Stimulated activated CD4-positive, alpha-beta T cell treated with anti-CD3 and anti-CD28 coated beads, Interleukin-12 subunit alpha, Interleukin-12 subunit beta, amount 100 ng/mL, for 24 hours (primary cell): Measurements from ENCODE around the gene NDUFAF2.

Experiments used
- DNase-seq, 2 experiments: peaks; one replicate each; pipeline ENCODE4 v3.0.0-alpha.2; 2020; ENCODE audit warnings: low read depth in 2 of 2

Gene NDUFAF2

DNA sequence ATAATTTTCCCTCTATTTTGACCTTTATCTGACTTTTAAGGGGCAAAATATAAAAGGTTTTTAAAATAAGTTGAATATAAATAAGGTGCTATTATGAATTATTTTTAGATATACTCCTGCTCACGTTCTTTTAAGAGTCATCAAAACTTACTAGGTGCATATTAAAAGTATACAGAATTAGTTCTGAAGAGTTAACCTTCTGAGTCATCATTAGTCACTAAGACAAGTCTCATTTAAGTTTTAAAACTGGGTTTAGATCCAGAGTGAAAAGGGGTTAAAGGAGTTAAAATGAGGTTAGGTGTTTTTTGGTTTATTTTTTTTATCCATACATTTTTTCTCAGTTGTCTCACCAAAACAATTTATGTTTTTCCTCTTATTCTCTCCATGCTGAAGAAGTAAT is 175.5 kb downstream of the NDUFAF2 start:
- DNase-seq: no peak

DNA sequence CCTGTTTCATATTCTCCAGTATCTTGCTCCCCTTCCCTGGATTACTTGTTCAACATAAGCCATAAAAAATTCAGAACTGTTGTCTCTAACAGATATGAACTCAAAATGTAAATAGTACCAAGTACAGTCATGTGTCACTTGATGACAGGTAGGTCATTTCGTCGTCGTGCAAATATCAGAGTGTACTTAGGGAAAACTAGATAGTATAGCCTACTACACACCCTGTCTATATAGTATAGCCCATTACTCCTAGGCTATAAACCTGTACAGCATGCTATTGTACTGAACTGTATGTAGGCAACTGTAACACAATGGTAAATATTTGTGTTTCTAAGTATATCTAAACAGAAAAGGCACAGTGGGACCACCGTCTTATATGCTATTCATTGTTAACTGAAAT is 178.1 kb downstream of the NDUFAF2 start:
- DNase-seq: no peak

DNA sequence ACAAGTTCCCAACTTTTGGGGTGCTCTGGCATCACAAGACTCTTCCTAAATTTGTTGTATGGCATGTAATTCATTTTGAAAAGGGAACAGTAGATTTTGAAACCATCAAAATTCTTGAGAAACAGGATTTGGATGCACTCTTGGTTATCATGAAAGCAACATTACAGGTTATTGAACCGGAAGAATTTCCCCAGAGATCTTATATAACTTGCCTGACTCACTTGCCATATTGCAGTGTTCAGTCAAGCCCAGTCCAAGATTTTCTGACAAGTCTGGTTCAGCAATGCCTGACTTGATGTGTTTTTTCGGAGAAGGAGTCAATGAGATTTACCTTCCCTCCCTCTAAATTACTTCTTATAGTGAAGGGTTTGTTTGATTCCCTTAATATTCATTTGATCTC is 185.3 kb downstream of the NDUFAF2 start:
- no peak for DNase-seq

DNA sequence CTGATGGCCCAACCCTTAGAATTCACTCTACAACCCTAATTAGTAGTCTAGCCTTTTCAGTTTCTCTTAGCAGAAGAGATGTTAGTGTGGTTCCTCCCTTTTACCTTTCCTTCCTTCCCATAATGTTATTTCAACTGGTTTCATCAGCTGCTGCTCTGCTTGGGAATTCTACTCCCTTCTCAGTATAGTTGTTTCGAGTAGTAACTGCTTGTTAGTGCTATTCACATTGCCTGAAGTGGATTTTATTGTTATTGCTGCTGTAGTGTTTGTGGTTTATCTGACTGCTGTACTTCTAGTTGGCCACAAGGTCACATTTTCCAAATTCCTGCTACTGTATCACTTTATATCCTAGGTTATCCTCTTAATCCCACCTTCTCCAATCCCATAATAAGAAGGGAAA is 187.6 kb downstream of the NDUFAF2 start:
- DNase-seq: no peak

DNA sequence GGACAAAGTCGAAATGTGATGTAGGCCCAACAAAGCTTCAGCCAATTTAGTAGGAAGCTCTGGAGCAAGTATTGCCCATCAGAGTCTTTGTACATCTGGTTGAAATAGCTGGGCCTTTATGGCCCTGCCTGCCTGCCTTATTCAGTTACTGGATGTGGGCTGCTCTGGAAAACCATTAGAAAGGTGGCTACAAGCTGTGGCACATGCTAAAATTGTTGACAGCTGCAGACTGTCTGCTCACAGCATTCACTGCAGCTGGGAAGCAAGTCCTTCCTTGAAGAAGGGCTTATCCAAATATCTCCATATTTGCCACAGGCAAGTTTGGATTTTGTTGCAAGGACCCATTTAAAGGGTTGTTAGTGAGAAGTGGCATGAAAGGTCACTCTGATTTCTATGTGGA is 192.8 kb downstream of the NDUFAF2 start:
- no peak for DNase-seq

DNA sequence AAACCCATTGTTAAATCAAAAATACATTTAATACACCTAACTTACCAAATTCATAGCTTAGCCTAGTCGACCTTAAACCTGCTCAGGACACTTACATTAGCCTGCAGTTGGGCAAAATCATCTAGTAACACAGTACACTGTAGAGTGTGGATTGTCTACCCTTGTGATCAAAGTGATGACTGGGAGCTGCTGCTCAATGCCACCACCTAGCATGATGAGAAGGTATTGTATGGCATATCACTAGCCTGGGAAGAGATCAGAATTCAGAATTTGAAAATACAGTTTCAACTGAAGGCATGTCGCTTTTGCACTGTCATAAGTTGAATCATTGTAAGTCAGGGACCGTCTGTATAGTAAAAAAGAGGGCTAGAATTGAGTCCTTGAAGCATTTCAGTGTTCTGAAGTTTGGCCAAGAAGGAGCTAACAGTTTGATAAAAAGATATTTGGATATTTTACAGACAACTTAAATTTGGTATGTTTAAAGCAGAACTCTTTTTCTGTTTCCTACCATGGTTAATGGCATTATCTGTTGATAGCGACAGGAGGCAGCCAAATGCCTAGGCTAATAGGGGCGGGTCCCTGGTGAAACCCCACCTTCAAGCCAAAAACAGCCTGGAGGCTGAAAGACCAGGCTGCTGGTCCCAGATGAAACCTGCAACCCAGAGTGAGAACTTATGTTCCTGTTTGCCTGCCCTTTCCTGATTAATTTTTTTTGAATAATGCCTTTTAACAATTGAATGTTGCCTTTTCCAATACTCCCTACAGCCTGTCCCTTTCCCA is 194.3 kb downstream of the NDUFAF2 start:
- DNase-seq: no peak

DNA sequence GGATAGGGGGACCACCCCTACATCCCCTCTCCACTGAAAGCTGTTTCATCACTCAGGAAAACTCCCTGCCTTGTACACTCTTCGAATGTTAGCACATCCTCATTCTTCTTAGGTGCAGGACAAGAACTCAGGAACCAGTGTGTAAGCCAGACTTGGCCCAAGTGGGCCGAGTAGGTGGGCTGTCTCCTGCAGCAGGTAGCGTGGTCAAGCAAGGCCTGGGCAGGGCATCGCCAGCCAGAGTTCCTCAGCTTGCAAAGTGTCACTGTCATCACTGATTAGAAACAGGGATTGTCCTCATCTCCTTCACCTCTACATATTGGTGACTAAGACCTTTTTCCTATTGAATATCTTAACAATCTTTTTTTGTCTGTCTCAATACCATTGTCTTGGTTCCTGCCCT is 194.9 kb downstream of the NDUFAF2 start:
- DNase-seq: no peak

DNA sequence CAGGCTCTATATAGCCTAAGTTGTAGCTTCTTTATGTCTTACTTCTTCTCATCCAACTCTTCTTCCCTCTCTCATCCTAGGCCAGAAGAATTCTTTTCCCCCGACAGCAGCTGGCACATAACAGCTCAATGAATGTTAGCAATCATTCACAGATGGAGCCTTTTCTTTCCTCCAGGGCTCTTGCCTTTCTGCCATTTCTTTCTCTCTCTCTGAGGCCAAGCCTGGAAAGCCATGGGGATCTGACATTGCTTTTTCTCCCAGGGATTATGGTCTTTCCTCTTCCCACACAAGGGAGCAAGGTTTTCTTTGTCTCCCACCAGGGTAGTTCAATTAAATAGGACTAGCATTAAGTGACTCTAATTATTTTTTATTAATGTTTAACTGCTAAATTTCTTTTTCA is 196.8 kb downstream of the NDUFAF2 start:
- no peak for DNase-seq

DNA sequence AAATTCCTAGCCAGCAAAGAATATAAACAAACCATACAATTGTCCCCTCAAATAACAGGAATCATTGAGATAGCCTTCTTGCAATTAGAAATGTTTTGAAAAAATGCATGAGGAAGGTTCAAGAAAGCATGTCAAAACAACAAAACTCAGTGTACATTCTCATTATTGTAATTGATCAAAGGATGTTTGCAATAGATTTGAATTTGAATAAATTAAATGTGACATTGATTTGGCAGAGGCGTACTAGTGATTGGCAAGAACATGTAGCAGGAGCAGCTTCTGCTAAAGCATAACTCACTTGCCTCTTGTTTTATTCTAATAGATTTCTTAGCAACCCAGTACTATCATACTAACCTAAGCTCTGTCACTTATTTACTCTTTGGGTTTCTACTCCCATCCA is 197.4 kb downstream of the NDUFAF2 start:
- DNase-seq: no peak

DNA sequence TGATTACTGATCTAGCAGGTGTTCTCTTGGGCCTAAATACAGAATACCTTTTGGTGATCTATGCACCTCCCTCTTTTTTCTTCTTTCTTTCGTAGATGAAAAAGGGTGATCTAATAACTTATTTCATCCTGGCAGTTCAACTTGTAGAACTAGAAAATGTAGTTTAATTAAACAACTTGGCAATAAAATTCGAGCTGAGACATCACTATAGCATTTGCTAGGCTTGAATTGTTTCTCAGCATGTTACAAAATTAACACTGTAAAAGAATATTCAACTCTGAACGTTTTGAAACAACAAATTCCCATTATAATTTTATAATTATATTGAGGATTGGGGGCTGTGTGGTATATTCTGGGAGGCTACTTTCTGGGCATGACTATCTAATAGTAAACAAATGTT is 197.8 kb downstream of the NDUFAF2 start:
- no peak for DNase-seq

DNA sequence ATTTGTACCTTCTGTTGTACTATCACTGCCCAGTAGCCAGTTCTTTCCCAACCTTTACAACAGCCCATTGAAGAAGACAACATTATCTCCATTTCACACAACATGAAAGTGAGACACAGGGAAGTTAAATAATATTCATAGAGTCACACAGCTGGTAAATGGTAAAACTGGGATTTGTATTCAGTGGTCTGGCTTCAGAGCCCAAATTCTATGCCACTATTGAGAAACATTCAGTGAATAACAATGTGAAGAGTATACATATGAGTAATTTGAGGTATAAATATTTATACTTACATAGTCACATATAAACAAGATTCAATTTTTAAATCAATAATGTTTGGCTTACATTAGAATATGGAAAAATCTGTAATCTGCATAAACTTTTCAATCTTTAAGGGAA is 203.5 kb downstream of the NDUFAF2 start:
- no peak for DNase-seq

DNA sequence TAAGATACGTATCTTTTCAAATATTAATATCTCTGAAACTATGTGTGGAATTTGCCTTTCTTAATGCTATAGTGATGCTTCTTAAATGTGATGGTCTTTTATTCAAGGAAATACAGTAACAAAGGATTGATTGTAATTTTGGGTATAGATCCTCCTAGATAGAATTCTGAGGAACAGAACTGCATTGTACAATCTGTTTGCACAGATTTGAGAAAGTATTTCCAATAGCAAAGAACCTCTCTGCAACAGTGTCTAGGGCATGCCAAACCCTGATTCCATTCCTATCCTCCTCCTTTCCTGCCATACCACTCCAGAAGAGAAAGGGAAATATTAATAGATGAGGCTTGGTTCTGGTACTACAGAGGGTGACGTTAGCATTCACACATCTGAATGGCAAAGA is 206.9 kb downstream of the NDUFAF2 start:
- no peak for DNase-seq

DNA sequence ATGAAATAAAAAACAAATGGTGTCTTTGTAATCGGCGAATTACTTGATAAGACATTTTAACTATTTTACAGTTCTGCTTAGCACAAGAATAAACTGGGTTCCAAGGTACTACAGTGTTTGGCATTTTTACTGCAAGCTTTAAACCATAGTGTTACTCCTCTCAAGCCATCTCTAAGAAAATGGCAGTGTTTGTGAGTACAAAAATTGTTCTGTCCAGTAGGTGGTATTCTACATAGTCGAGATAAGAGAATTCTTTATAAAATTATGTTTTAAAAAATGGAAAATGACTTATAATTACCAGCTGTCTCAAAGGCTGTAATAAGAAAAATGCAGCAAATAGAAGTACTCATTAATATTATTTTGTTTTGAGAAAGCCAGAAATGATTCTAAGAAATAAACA is 214.1 kb downstream of the NDUFAF2 start:
- no peak for DNase-seq

DNA sequence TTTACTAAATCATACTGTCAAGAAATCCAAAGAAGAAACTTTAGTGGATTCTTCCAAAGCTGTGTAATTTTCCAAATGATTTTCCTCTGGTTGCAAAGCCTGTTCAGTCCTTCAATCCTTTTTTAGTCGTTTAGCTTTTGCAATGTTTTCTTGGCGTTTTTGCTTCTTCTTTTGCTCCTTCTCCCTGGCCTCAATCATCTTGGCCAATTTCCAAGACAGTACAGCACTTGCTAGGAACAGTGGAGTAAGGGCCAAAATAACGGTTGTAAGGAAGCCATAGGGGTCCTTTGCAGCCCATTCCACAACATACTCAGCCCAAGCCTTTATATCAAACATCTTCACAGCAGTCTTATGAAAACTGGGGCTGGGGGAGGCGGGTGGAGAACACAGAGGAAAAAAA is 214.8 kb downstream of the NDUFAF2 start:
- no peak for DNase-seq

DNA sequence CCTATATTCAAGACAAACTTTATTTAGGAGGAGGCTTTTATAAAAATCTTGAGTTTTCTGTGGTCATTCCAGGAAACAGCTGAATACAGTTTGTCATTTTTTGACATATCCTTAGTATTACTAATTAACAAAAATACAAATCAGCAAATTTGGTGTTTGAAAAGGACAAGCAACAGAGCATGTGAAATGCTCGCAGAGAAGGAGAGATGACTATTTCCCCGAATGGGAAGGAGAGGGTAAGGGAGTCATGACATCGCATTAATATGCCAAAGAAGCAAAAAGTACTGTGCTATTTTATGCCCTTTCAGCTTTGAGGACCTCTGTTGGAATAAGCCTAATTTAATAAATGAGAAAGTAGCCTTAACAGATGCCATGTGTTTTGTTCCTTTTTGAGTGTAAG is 215.5 kb downstream of the NDUFAF2 start:
- no peak for DNase-seq

DNA sequence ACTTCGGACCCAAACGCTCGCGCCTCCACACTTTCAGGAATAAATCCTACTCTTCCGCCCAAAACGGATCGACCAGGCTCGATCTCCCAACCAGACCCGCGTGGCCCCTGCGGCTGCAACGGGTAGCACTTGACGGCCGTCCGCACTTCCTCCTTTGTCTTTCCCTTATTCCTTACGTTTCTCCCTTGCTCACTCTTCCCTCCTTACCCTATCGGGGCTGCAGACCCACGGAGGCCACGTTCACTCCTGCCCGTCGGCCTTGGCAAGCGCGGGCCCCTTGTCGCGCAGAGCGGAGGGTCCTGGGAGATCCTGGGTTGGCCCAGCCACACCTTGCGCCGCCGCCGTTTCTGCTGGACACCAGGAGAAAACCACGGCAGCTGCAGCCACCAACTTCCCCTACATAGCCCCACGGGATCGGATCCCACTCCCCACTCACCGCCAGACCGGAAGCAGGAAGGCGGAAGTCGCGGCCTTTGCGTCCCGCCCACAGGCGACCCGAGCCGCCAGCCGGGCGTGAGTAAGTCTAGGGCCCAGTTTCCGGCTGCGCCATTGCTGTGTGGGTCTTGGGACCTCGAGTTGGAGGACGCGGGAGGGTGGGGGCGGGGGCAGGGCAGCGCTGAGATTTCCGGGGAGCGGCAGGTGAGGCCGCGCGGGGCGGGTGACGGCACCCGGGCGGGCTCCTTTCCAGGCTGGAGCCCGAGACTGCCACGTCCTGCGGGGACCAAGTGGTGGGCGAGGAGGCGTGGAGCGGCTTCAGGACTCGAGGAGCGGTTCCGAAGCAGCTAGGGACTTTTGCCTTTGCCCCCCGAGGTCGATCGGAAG is 217.2 kb downstream of the NDUFAF2 start, which contains the start of gene SMIM15:
Gene SMIM15, minus strand, starts transcription at position 459 of the 822 bp plus-strand sequence. CDS start 2,297 bp downstream, outside the sequence.
- DNase-seq: peak; percentile 64 to 81

DNA sequence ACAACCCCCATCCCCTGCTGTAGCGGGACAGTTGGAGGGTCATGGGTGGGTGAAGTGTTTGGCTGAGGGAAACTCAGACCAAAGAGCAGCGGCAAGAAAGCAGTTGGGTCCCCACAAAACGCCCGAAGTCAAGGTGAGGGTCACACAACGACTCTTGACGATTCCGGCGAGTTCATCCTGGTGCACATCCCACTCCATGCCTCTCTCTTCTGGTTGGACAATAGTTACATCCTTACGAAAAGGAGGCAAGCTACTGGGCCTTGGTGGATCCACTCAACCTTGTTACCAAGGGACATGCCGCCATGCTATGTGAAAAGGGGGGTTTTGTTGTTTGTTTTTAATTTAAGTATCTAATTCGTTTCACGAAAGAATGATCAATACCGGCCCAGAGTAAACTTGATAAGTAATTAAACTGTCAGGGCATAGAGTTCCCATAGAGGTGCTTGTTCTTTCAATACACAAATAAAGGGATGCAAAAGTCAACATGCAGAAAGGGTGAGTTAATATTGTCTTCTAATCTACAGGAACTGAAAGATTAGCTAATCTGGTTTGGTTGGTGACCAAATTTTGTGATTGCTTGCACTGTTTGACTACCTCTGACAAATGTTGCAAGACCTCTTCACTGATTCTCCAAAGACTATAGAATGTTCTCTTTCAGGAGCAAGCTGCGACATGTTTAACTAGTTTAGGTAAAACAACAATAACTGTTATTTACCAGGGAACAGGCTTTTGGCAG is 218.0 kb downstream of the NDUFAF2 start:
- no peak for DNase-seq

DNA sequence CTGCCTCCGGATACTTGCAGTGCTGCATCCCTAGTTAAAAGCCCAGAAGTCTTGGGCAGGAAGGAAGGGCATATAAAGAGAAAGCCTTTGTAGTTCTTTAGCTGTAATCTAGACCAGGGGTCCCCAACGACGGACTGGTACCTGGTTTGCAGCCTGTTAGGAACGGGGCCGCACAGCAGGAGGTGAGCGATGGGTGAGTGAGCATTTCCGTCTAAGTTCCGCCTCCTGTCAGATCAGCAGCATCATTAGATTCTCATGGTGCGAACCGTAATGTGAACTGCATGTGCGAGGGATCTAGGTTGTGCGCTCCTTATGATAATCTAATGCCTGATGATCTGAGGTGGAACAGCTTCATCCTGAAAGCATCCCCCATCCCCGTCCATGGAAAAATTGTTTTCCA is 218.9 kb downstream of the NDUFAF2 start:
- DNase-seq: no peak

DNA sequence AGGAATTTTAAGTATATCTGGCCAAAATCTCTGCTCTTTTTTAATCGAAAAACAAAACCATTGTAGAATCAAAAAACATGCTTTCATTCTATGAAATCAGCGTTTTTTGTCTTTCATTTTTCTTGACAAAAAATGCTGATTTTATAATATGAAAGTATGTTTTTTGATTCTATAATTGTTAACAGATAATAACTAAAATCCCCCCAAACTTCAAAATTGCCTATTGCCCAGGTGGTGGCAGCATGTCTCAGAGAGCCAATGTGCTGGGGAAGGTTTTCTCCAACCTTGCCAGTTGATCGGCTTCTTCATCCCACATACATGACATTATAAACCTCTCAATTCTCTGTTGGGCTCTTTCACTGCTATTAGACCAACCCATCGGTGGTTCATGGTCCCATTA is 222.4 kb downstream of the NDUFAF2 start:
- no peak for DNase-seq

DNA sequence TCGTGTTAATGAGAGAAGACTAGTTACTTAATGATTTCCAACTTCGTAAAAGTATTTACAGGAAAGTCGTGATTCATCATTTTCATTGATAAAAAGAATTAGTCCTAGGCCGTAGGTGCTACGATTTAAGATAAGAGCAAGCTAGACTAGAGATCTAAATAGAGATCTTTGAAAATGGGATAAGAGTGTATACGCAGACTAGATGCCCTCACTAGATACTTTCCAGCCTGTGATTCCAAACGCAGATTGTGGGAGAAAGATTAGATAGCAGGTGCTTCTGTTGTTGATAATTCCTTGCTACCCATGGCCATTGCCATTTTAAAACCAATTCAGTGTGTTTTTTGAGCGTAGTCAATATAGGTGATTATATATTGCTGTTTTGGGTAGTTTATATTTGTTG is 223.9 kb downstream of the NDUFAF2 start:
- DNase-seq: no peak

DNA sequence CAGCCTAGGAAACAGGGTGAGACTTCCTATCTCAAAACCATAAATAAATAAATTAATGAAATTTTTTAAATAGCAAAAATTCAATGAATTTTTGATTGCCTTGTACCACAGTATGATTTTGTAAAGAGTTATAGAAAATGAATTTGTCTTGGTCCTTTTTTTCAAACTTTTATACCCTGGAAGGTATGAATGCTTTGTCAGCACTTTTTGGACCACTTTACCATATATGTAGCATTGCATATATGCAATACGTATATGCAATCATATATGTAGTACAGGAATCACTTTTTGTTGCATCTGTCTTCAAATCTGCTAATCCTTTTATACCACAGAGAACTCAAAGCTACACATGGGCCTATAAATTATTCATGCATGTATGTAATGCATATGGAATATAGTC is 226.5 kb downstream of the NDUFAF2 start:
- no peak for DNase-seq

DNA sequence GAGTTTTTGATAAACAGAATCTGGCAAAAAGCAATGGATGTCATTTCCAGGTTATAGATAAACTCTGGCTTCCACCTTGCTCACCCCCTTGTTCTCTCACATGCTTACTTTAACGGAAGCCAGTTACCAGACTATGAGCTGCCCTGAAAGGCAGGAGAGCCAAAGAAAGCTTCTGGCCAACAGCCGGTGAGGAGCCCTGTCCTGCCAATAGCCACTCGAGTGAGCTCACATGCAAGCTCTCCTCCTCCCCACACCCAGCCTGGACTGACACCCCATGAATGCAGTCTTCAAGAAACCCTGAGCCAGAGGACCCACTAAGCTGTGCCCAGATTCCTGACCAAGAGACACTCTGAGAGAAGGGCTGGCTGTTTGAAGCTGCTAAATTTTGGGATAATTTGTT is 231.6 kb downstream of the NDUFAF2 start:
- no peak for DNase-seq

DNA sequence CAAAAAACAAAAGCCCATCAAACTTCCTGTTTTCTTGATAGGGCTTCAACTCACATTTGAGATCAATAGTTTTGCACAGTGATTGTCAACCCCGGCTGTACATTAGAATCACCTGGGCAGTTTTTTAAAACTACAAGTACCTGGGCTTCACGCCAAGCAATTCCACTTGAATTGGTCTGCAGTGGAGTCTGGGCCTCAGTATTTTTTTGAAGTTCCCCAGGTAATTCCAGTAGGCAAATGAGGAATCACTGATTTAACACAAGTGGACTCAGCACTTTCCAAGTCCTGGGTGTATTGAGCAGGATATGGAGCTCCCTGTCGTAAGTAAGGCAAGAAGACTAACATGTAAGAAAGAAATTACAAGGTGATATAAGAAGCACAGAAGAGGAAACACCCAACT is 232.1 kb downstream of the NDUFAF2 start:
- DNase-seq: no peak
